HG02623 (cell line): ENCODE data around the gene TTN.
A peak's percentile ranks its signal among the peaks of the same experiment; 100 is the strongest.

Experiments used
- ATAC-seq: cut with Tn5 transposase; IDR thresholded peaks from one replicate; pipeline ENCODE4 v1.9.1; 2021; ENCODE audit warnings: moderate library complexity; ENCODE audit not compliant: unreplicated experiment

The TTN gene

GRCh38 chr2:178756343-178756742, 50.9 kb downstream of the TTN start:
- ATAC-seq: no peak

DNA sequence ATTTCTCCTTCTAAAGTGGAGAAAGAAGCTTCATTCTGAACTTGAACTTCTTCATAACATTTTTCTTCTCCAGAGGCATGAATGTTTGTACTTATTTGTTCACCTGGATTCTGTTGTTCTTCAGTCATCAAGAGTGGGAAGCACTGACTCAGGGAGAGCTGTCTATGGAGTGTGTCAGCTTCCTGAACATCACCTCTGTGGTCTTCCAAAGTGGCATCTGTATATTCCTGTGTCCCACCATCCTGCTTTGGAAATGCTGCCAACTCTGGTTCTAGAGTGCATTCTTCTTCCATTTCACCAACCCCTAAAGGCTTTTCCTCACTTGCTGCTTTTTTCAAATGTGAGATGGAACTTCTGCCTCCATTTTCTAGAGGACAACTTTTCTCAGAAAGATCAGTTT, 59.5 kb downstream of the TTN start:
- no peak for ATAC-seq

GRCh38 chr2:178734518-178734917, 72.7 kb downstream of the TTN start:
- ATAC-seq: no peak

- ATAC-seq: no peak
Observed at GRCh38 chr2:178733975-178734374, 73.2 kb downstream of the TTN start.

DNA sequence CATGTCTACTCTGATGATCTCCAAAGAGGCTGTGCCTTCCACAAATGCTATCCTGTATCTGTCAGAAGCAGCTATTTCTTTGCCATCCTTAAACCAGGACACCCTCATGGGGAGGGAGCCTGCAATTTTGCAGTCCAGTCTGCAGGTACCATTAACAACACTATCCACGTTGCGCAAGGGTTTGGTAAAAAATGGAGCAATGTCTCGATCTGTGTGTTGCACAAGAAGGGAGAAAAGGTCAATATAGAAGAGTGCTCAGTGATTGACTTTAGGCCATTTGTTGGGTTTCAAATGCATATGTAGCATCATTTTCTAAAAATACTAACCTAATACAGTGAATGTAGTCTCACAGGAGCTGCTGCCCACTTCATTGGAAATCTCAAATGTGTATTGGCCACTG, 74.3 kb downstream of the TTN start:
- ATAC-seq: no peak

- no peak for ATAC-seq
Observed at GRCh38 chr2:178731300-178731699, 75.9 kb downstream of the TTN start.

GRCh38 chr2:178730049-178730448, 77.2 kb downstream of the TTN start:
- ATAC-seq: no peak

GRCh38 chr2:178723786-178724346, 83.4 kb downstream of the TTN start:
- peak; percentile 63 for ATAC-seq

DNA sequence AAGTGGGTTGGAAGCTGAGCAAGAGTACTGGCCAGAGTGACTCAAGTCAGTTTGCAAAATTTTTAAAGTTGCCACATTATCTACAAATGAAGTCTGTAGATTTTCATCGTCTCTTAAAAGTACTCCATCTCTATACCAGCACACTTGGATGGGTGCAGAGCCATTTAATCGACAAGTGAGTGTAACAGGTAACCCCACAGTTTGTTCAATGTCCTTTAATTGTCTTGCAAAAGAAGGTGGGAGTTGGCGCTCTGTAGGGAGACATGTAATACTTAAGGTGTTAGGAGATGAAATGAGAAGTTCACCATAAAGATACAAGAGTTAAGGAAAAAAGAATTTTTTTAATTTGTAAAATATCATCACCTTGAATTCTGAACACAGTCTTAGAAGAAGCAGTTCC, 84.9 kb downstream of the TTN start:
- ATAC-seq: no peak

GRCh38 chr2:178718988-178719387, 88.2 kb downstream of the TTN start:
- no peak for ATAC-seq

DNA sequence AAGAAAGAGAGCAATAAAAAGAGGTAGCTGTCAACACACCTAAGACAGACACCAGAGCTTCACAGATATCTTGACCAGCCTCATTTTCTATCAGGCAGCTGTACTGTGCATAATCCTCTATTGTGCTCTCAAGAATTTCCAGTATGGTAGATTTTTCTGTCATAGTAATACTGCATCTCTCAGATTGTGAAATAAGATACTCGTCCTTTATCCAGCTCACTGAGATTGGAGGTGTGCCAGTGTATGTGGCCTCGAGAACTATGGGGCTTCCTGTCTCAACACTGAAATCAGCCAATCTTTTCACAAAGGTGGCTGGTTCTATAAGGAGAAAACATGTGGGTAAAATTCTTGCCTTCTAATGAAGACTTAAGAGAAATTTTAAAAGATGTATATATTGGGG, 88.9 kb downstream of the TTN start:
- ATAC-seq: no peak

GRCh38 chr2:178716394-178716793, 90.8 kb downstream of the TTN start:
- ATAC-seq: no peak

GRCh38 chr2:178715366-178715765, 91.9 kb downstream of the TTN start:
- no peak for ATAC-seq

- ATAC-seq: no peak
Observed at GRCh38 chr2:178707476-178707875, 99.7 kb downstream of the TTN start.

GRCh38 chr2:178704876-178705275, 102.3 kb downstream of the TTN start:
- ATAC-seq: no peak

DNA sequence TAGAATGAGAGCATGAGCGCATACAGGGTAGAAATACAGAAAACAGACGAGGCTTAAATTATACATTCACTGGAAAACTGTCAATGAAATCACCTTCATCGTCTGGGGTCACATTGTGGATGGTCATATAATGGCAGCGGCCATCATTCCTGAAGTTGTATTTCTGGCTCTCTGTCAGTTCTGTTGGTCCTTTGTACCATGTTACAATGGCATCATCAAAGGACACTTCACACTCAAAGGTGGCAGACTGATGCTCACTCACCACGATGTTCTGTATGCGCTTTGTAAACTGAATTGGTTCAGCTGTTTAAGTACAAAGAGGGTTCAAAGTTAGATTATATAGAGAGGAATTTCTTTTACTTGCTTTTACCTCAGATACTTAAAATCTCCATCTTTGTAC, 104.9 kb downstream of the TTN start:
- ATAC-seq: no peak

DNA sequence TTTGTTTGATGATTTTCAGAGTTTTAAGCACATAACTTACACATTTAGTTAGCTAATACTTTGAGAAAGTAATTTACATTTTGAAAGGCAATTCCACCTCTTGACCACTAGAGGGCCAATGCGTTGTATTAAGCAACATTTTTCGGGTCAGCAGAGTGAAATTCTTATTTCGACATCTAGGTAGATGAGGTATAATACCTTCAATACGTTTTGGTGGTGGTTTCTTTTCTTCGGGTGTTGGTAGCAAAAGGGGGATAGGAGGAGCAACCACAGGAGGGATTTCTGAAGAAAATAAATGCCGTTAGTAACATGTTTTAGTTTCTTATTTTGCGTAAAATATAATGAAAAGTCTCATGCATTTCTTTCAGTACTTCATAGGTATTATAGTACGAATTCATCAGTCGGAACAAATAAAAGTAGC, 106.3 kb downstream of the TTN start:
- ATAC-seq: no peak

GRCh38 chr2:178700136-178700535, 107.1 kb downstream of the TTN start:
- no peak for ATAC-seq

DNA sequence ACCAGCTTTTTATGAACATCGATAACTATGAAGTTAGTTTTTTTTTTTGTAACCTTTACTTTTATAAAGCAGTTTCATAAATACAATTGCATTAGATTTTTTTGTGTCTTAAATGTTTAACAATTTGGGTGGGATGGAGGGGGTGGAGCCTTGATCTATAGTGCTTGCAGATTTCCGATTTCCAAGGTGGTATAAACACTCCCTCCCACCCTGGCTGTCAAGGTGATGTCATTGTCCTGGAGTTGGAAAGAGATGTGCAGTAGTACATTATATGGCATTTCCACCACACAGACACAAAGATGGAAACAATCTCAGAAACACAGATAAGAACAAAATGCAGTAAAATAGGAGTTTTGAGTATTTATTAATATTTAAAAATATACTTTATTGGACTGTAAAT, 114.4 kb downstream of the TTN start:
- no peak for ATAC-seq

- no peak for ATAC-seq
Observed at GRCh38 chr2:178689808-178690207, 117.4 kb downstream of the TTN start.

GRCh38 chr2:178683877-178684276, 123.3 kb downstream of the TTN start:
- ATAC-seq: no peak

DNA sequence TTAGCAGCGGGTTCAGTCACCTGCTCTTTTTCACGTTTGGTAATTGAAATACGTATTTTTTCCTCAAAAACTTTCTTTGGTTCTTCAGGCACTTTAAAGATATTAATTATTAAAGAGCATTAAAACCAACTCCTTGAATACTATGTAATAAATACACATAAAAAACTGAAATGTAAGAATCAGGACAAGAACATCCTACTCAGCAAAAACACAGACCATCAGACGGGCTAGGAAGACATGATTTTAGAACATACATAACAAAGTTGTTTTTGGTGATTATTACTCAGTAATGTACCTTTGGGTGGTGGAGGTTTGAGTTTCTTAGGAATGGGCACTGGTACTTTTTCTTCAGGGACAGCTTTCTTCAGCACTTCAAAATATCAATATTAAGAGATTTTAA, 126.1 kb downstream of the TTN start:
- ATAC-seq: no peak

- ATAC-seq: no peak
Observed at GRCh38 chr2:178679891-178680290, 127.3 kb downstream of the TTN start.

GRCh38 chr2:178677599-178677998, 129.6 kb downstream of the TTN start:
- ATAC-seq: no peak
